H9 (cell line): ENCODE measurements around the gene MRPL28. TPM values are rescaled to one million over a fixed set of nuclear protein-coding genes. Genes with fewer than 3 reads are reported as not detected.

ENCODE experiments used
- DNase-seq: peaks from one replicate; pipeline ENCODE4 v3.0.0-alpha.2; 2017
- H2AFZ ChIP-seq: one replicate; pipeline ENCODE4 v1.6.1; 2013; ENCODE audit warnings: mild to moderate bottlenecking, low read length, control low read depth, moderate library complexity
- H2AK5ac ChIP-seq: 2 replicates; pipeline ENCODE4 v1.6.1; 2013; ENCODE audit warnings: low read length, control low read depth, mixed read lengths; ENCODE audit not compliant: insufficient read length
- H2BK120ac ChIP-seq: one replicate; pipeline ENCODE4 v1.6.1; 2013; ENCODE audit warnings: low read depth, mild to moderate bottlenecking, low read length, control low read depth, inconsistent platforms; ENCODE audit not compliant: poor library complexity, severe bottlenecking
- H2BK12ac ChIP-seq: 2 replicates; pipeline ENCODE4 v1.6.1; 2013; ENCODE audit warnings: low read length, control low read depth, mixed read lengths, low read depth; ENCODE audit not compliant: insufficient read length
- H2BK15ac ChIP-seq: 2 replicates; pipeline ENCODE4 v1.6.1; 2013; ENCODE audit warnings: low read depth, low read length, control low read depth
- H2BK20ac ChIP-seq: one replicate; pipeline ENCODE4 v1.6.1; 2013; ENCODE audit warnings: low read depth, mild to moderate bottlenecking, low read length, control low read depth, inconsistent platforms; ENCODE audit not compliant: poor library complexity, severe bottlenecking
- H2BK5ac ChIP-seq: 2 replicates; pipeline ENCODE4 v1.6.1; 2013; ENCODE audit warnings: low read length, control low read depth, mixed read lengths; ENCODE audit not compliant: insufficient read length
- H3K14ac ChIP-seq: 2 replicates; pipeline ENCODE4 v1.6.1; 2013; ENCODE audit warnings: low read length, control low read depth; ENCODE audit not compliant: insufficient read depth
- H3K18ac ChIP-seq: 2 replicates; pipeline ENCODE4 v1.6.1; 2013; ENCODE audit warnings: low read depth, mild to moderate bottlenecking, mixed read lengths, low read length, control low read depth; ENCODE audit not compliant: insufficient read length
- H3K23ac ChIP-seq: 2 replicates; pipeline ENCODE4 v1.6.1; 2013; ENCODE audit warnings: low read length, control low read depth, mixed read lengths, low read depth; ENCODE audit not compliant: insufficient read length
- H3K23me2 ChIP-seq: 2 replicates; pipeline ENCODE4 v1.6.1; 2013; ENCODE audit warnings: low read depth, mild to moderate bottlenecking, mixed read lengths, low read length, control low read depth; ENCODE audit not compliant: insufficient read length, poor library complexity, severe bottlenecking
- H3K27ac ChIP-seq: 2 replicates; pipeline ENCODE4 v1.5.1; 2013; ENCODE audit warnings: low read length, control low read depth, mixed read lengths, low read depth; ENCODE audit not compliant: insufficient read length
- H3K27me3 ChIP-seq: 2 replicates; pipeline ENCODE4 v1.6.1; 2013; ENCODE audit warnings: low read length, control low read depth, inconsistent platforms; ENCODE audit not compliant: insufficient read depth
- H3K4ac ChIP-seq: 2 replicates; pipeline ENCODE4 v1.6.1; 2013; ENCODE audit warnings: low read depth, mild to moderate bottlenecking, control low read depth, inconsistent platforms, low read length, moderate library complexity
- H3K4me1 ChIP-seq: 2 replicates; pipeline ENCODE4 v1.6.1; 2013; ENCODE audit warnings: low read length, control low read depth, inconsistent platforms; ENCODE audit not compliant: insufficient read depth
- H3K4me2 ChIP-seq: 2 replicates; pipeline ENCODE4 v1.6.1; 2013; ENCODE audit warnings: low read length, control low read depth, mixed read lengths; ENCODE audit not compliant: insufficient read length, insufficient read depth
- H3K56ac ChIP-seq: 2 replicates; pipeline ENCODE4 v1.6.1; 2013; ENCODE audit warnings: low read depth, mild to moderate bottlenecking, mixed read lengths, low read length, control low read depth; ENCODE audit not compliant: insufficient read length
- H3K79me1 ChIP-seq: 2 replicates; pipeline ENCODE4 v1.6.1; 2013; ENCODE audit warnings: low read depth, mild to moderate bottlenecking, moderate library complexity, low read length, control low read depth, inconsistent platforms; ENCODE audit not compliant: insufficient read depth, poor library complexity, severe bottlenecking
- H3K79me2 ChIP-seq: 2 replicates; pipeline ENCODE4 v1.6.1; 2013; ENCODE audit warnings: low read length, control low read depth, inconsistent platforms; ENCODE audit not compliant: insufficient read depth
- H3K9ac ChIP-seq: 2 replicates; pipeline ENCODE4 v1.6.1; 2013; ENCODE audit warnings: low read length, control low read depth, mixed read lengths; ENCODE audit not compliant: insufficient read length; ENCODE audit errors: extremely low read depth
- H3K9me3 ChIP-seq: one replicate; pipeline ENCODE4 v1.6.1; 2013; ENCODE audit warnings: low read depth, low read length, inconsistent platforms; ENCODE audit not compliant: control insufficient read depth
- H3T11ph ChIP-seq: one replicate; pipeline ENCODE4 v1.6.1; 2013; ENCODE audit warnings: mild to moderate bottlenecking, low read length, control low read depth, inconsistent platforms
- H4K20me1 ChIP-seq: one replicate; pipeline ENCODE4 v1.6.1; 2013; ENCODE audit not compliant: control insufficient read depth, insufficient read length, insufficient read depth
- H4K5ac ChIP-seq: 2 replicates; pipeline ENCODE4 v1.6.1; 2013; ENCODE audit warnings: low read depth, mild to moderate bottlenecking, mixed read lengths, low read length, control low read depth; ENCODE audit not compliant: insufficient read length
- H4K8ac ChIP-seq: replicated peaks from 2 replicates; pipeline ENCODE4 v1.6.1; 2013; ENCODE audit warnings: low read length, control low read depth, mixed read lengths, low read depth; ENCODE audit not compliant: insufficient read length
- H4K91ac ChIP-seq: 2 replicates; pipeline ENCODE4 v1.6.1; 2013; ENCODE audit warnings: low read depth, mild to moderate bottlenecking, moderate library complexity, mixed read lengths, low read length, control low read depth; ENCODE audit not compliant: insufficient read length
- H3K27ac Mint-ChIP-seq, 3 experiments: 2 replicates in 2 of 3; 3 replicates in 1 of 3; pipeline ENCODE4 v1.8.0; 2020 to 2021; ENCODE audit warnings: mixed read lengths in 3 of 3, mild to moderate bottlenecking in 1 of 3, moderate library complexity in 1 of 3
- H3K27me3 Mint-ChIP-seq: 2 replicates; pipeline ENCODE4 v1.8.0; 2021; ENCODE audit warnings: low read depth, mild to moderate bottlenecking, moderate library complexity, mixed read lengths
- H3K36me3 Mint-ChIP-seq, 3 experiments: 2 replicates in 2 of 3; 3 replicates in 1 of 3; pipeline ENCODE4 v1.8.0; 2020 to 2021; ENCODE audit warnings: low read depth in 3 of 3, mixed read lengths in 3 of 3; ENCODE audit not compliant: insufficient read depth in 1 of 3
- H3K4me1 Mint-ChIP-seq, 2 experiments: 2 replicates each; pipeline ENCODE4 v1.8.0; 2020; ENCODE audit warnings: mixed read lengths in 2 of 2
- H3K4me3 Mint-ChIP-seq, 2 experiments: 2 replicates in 1 of 2; 3 replicates in 1 of 2; pipeline ENCODE4 v1.8.0; 2020 to 2021; ENCODE audit warnings: mild to moderate bottlenecking in 2 of 2, mixed read lengths in 2 of 2, moderate library complexity in 1 of 2
- H3K9me3 Mint-ChIP-seq, 2 experiments: 2 replicates in 1 of 2; 3 replicates in 1 of 2; pipeline ENCODE4 v1.8.0; 2020; ENCODE audit warnings: mild to moderate bottlenecking in 2 of 2, mixed read lengths in 2 of 2, moderate library complexity in 1 of 2
- WGBS: extraction: QIAGEN DNeasy Blood & Tissue Kit; methylation state at CpG from one replicate; pipeline ENCODE4 v1.1.7; 2013; ENCODE audit warnings: missing lambda C conversion rate, low lambda C conversion rate, mixed read lengths; ENCODE audit not compliant: insufficient read length; ENCODE audit errors: extremely low coverage; 5-methylcytosine and 5-hydroxymethylcytosine counted together
- total RNA-seq: library from RNA; stranded (reverse); gene quantifications from 2 replicates; pipeline ENCODE4 v1.2.1, GENCODE V29; 2021
- TF ChIP-seq, protein P1 (sequence below): fragments of 200-600 bp; sonication (generic); conservative IDR thresholded peaks from 3 replicates; pipeline ENCODE4 v1.8.0; 2021; ENCODE audit warnings: antibody characterized with exemption, mild to moderate bottlenecking

MRPL28 gene
- total RNA-seq, 1 experiment from 2014 or later, result 154 TPM

DNA sequence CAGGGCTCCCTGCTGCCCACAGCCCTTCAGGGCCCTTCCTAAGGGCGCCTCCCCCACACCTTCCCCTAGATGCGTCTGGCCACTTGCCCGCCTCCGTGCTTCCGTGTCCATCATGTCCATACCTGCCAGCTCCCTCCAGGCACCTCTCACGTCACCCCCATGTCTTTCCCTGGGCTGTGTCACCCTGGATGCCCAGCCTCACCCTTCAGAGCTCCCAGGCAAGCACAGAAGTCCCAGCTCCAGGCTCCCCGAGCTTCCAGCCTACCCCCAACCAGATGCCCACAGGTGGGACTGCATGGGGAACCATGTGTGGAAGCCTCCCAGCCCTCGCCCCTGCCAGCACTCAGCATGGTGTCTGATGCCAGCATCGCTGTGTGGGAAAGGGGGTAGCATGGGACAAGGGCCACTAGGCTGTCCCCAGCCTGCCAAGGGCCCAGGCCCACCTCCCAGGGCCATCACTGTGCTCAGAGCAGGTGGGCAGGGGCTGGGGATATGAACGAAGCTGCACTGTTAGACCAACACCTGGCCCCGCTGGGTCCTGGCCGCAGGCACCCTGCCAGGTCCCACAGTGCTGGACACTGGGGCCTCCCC, 16.0 kb downstream of the MRPL28 start:
- H3K27me3 ChIP-seq, result no peaks in the 10 kb centered on the region
- no peak overlapping the region for H2BK120ac ChIP-seq
- H3K14ac ChIP-seq, result no peak overlapping the region
- no peak overlapping the region for H2BK20ac ChIP-seq
- no peak overlapping the region for H3K4ac ChIP-seq
- no peak overlapping the region for H3K9ac ChIP-seq
- H3K27ac Mint-ChIP-seq, result no peak overlapping the region
- H4K20me1 ChIP-seq, result no peaks in the 10 kb centered on the region
- H2AFZ ChIP-seq, result no peak overlapping the region
- no CpG with 5 or more reads among the region's 12 CpGs for WGBS
- no peak overlapping the region for H2BK12ac ChIP-seq
- TF ChIP-seq, protein P1, sequence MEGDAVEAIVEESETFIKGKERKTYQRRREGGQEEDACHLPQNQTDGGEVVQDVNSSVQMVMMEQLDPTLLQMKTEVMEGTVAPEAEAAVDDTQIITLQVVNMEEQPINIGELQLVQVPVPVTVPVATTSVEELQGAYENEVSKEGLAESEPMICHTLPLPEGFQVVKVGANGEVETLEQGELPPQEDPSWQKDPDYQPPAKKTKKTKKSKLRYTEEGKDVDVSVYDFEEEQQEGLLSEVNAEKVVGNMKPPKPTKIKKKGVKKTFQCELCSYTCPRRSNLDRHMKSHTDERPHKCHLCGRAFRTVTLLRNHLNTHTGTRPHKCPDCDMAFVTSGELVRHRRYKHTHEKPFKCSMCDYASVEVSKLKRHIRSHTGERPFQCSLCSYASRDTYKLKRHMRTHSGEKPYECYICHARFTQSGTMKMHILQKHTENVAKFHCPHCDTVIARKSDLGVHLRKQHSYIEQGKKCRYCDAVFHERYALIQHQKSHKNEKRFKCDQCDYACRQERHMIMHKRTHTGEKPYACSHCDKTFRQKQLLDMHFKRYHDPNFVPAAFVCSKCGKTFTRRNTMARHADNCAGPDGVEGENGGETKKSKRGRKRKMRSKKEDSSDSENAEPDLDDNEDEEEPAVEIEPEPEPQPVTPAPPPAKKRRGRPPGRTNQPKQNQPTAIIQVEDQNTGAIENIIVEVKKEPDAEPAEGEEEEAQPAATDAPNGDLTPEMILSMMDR, result no peak
- no peaks in the 10 kb centered on the region for H3K79me1 ChIP-seq
- H4K5ac ChIP-seq, result no peak overlapping the region
- no peaks in the 10 kb centered on the region for H3K27me3 Mint-ChIP-seq
- no peak overlapping the region for H3K56ac ChIP-seq
- H3K27ac ChIP-seq, result no peak overlapping the region
- H3K9me3 Mint-ChIP-seq, result no peaks in the 10 kb centered on the region
- H3T11ph ChIP-seq, result no peak overlapping the region
- no peaks in the 10 kb centered on the region for H3K4me1 ChIP-seq
- H2BK15ac ChIP-seq, result no peak overlapping the region
- DNase-seq, result no peak
- no peak overlapping the region for H4K8ac ChIP-seq
- peaks cover 0 to 17% (median 7%) of the 10 kb centered on the region in 3 experiments; a peak in 4 of 7 replicates for H3K36me3 Mint-ChIP-seq
- H3K79me2 ChIP-seq, result peaks cover 5% of the 10 kb centered on the region; the same call in 1 of the 2 replicates
- H3K4me1 Mint-ChIP-seq, result peaks cover 0 to 6% of the 10 kb centered on the region in 2 experiments; a peak in 2 of 4 replicates
- H3K23ac ChIP-seq, result no peak overlapping the region
- peak overlapping the region; percentile 15 to 63; a peak in 2 of 5 replicates for H3K4me3 Mint-ChIP-seq
- H3K18ac ChIP-seq, result no peak overlapping the region
- no peak overlapping the region for H2BK5ac ChIP-seq
- no peak overlapping the region for H2AK5ac ChIP-seq
- H3K9me3 ChIP-seq, result no peaks in the 10 kb centered on the region
- no peak overlapping the region for H4K91ac ChIP-seq
- peaks cover 4% of the 10 kb centered on the region for H3K23me2 ChIP-seq
- no peak overlapping the region for H3K4me2 ChIP-seq
